OCI-LY1 (cell line): ENCODE data around the gene SF1.

Experiments
- EZH2 ChIP-seq: fragments of 200-600 bp; sonication (generic), shearing (Covaris generic); IDR thresholded peaks from 2 replicates; pipeline ENCODE4 v1.8.0; 2017; ENCODE audit warnings: borderline replicate concordance, mixed run types, mild to moderate bottlenecking, antibody characterized with exemption, low read length, moderate library complexity, mixed read lengths
- TF ChIP-seq, protein P1 (sequence below): fragments of 200-600 bp; sonication (generic), shearing (Covaris generic); IDR thresholded peaks from 2 replicates; pipeline ENCODE4 v1.5.1; 2017; ENCODE audit warnings: mild to moderate bottlenecking, antibody characterized with exemption, low read length, moderate library complexity, mixed read lengths

GRCh38 chr11:64745189-64745520, 33.2 kb downstream of the SF1 start:
- TF ChIP-seq, protein P1, sequence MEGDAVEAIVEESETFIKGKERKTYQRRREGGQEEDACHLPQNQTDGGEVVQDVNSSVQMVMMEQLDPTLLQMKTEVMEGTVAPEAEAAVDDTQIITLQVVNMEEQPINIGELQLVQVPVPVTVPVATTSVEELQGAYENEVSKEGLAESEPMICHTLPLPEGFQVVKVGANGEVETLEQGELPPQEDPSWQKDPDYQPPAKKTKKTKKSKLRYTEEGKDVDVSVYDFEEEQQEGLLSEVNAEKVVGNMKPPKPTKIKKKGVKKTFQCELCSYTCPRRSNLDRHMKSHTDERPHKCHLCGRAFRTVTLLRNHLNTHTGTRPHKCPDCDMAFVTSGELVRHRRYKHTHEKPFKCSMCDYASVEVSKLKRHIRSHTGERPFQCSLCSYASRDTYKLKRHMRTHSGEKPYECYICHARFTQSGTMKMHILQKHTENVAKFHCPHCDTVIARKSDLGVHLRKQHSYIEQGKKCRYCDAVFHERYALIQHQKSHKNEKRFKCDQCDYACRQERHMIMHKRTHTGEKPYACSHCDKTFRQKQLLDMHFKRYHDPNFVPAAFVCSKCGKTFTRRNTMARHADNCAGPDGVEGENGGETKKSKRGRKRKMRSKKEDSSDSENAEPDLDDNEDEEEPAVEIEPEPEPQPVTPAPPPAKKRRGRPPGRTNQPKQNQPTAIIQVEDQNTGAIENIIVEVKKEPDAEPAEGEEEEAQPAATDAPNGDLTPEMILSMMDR, result no peak
- TF ChIP-seq EZH2, result no peak
